ENCODE results near the gene ACE. TPM values are rescaled to one million over a fixed set of nuclear protein-coding genes. Genes with fewer than 3 reads are reported as not detected.

The ACE gene
- total and polyA plus RNA-seq, 4 donors, result 5.5 to 87.3 (median 35.3) TPM

DNA sequence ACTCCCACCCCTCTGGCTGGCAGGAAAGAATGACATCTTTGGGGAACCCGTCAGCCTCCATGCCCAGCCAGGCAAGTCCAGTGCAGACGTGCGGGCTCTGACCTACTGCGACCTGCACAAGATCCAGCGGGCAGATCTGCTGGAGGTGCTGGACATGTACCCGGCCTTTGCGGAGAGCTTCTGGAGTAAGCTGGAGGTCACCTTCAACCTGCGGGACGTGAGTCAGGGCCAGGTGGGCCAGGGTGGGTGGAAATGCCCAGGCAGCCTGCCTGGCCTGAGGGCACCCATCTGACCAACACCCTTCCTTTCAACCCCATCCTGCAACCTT lies 65.3 kb downstream of the ACE start:
- H3K9me3 ChIP-seq (ENCODE audit: control insufficient read depth in 4 of 4, insufficient read depth in 3 of 4, low read length in 3 of 4), result no peaks in the 10 kb centered on the region
- no peak overlapping the region for H3K4me3 ChIP-seq
- peaks cover 0 to 27% (median 16%) of the 10 kb centered on the region in 3 donors for H3K27me3 ChIP-seq (ENCODE audit: control insufficient read depth in 3 of 3, insufficient read depth in 3 of 3, low read length in 2 of 3)
- 93 to 95% methylated on average over 9 of the region's 9 CpGs for WGBS, 2 donors
- ATAC-seq (ENCODE audit: insufficient read depth, low FRiP score) (no peak), DNase-seq (no peak)
- H3K4me1 ChIP-seq (ENCODE audit: control insufficient read depth in 5 of 5, insufficient read depth in 5 of 5, low read length in 5 of 5), result no peaks in the 10 kb centered on the region
- H3K36me3 ChIP-seq (ENCODE audit: control insufficient read depth in 4 of 4, insufficient read depth in 4 of 4, low read length in 4 of 4), result no peaks in the 10 kb centered on the region
- TF ChIP-seq CTCF (IDR thresholded peaks at IDR 0.05; ENCODE audit: control extremely low read depth, extremely low read depth), result no peak
- no peak overlapping the region for H3K9ac ChIP-seq (ENCODE audit: insufficient read depth in 1 of 2, low read length in 2 of 2)
- H3K27ac ChIP-seq (ENCODE audit: low read depth in 1 of 2, low read length in 1 of 2), result no peak overlapping the region

GRCh38 chr17:63542942-63543821 lies 66.3 kb downstream of the ACE start:
- no peak for ATAC-seq (ENCODE audit: insufficient read depth, low FRiP score)
- TF ChIP-seq CTCF (IDR thresholded peaks at IDR 0.05; ENCODE audit: control extremely low read depth, extremely low read depth), result no peak
- H3K4me3 ChIP-seq, result no peak overlapping the region

GRCh38 chr17:63543822-63544420 lies 67.1 kb downstream of the ACE start:
- DNase-seq (no peak), ATAC-seq (ENCODE audit: insufficient read depth, low FRiP score) (no peak)
- TF ChIP-seq CTCF (IDR thresholded peaks at IDR 0.05; ENCODE audit: control extremely low read depth, extremely low read depth), result no peak
- no peak overlapping the region for H3K4me3 ChIP-seq
- H3K9ac ChIP-seq (ENCODE audit: insufficient read depth in 1 of 2, low read length in 2 of 2), result no peak overlapping the region
- H3K36me3 ChIP-seq (ENCODE audit: control insufficient read depth in 4 of 4, insufficient read depth in 4 of 4, low read length in 4 of 4), result no peaks in the 10 kb centered on the region
- H3K4me1 ChIP-seq (ENCODE audit: control insufficient read depth in 5 of 5, insufficient read depth in 5 of 5, low read length in 5 of 5), result no peaks in the 10 kb centered on the region
- H3K9me3 ChIP-seq (ENCODE audit: control insufficient read depth in 4 of 4, insufficient read depth in 3 of 4, low read length in 3 of 4), result no peaks in the 10 kb centered on the region
- H3K27ac ChIP-seq (ENCODE audit: low read depth in 1 of 2, low read length in 1 of 2), result no peak overlapping the region
- H3K27me3 ChIP-seq (ENCODE audit: control insufficient read depth in 3 of 3, insufficient read depth in 3 of 3, low read length in 2 of 3), result peaks cover 0 to 11% (median 8%) of the 10 kb centered on the region in 3 donors

More at GRCh38 chr17:63542942-63543821, 66.3 kb downstream of the ACE start:
- no peaks in the 10 kb centered on the region for H3K4me1 ChIP-seq (ENCODE audit: control insufficient read depth in 5 of 5, insufficient read depth in 5 of 5, low read length in 5 of 5)
- no peak overlapping the region for H3K27ac ChIP-seq (ENCODE audit: low read depth in 1 of 2, low read length in 1 of 2)
- H3K9ac ChIP-seq (ENCODE audit: insufficient read depth in 1 of 2, low read length in 2 of 2), result no peak overlapping the region
- no peaks in the 10 kb centered on the region for H3K9me3 ChIP-seq (ENCODE audit: control insufficient read depth in 4 of 4, insufficient read depth in 3 of 4, low read length in 3 of 4)
- whole genome bisulfite sequencing, 2 donors, result 63 to 67% methylated on average over 13 to 15 of the region's 15 CpGs
- no peak for DNase-seq
- peaks cover 0 to 18% (median 14%) of the 10 kb centered on the region in 3 donors for H3K27me3 ChIP-seq (ENCODE audit: control insufficient read depth in 3 of 3, insufficient read depth in 3 of 3, low read length in 2 of 3)
- no peaks in the 10 kb centered on the region for H3K36me3 ChIP-seq (ENCODE audit: control insufficient read depth in 4 of 4, insufficient read depth in 4 of 4, low read length in 4 of 4)
